Femur (tissue), 1 donor: ENCODE measurements around the gene ZW10.

Source experiments
- DNase-seq: peaks from one replicate; pipeline ENCODE4 v3.0.0-alpha.2; 2017

The ZW10 gene

DNA sequence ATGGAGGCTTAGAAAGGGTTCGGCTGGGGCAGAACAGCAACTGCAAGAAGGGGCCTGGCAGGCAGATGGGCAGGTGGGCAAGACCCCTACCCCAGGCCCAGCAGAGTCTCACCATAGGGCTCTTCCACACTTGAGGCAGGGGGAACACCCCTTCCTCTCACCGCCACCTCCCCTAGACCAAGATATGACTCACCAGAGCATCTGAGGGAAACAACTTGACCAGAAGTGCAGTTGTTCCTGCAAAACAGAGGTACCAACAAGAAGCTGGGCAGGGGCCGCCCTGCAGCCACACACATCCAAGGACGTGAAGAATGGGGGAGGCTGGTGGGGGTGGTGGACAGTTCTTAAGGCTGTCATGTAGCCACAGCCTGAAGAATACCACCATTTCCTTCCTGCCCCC lies 78.3 kb downstream of the ZW10 start:
- no peak for DNase-seq

DNA sequence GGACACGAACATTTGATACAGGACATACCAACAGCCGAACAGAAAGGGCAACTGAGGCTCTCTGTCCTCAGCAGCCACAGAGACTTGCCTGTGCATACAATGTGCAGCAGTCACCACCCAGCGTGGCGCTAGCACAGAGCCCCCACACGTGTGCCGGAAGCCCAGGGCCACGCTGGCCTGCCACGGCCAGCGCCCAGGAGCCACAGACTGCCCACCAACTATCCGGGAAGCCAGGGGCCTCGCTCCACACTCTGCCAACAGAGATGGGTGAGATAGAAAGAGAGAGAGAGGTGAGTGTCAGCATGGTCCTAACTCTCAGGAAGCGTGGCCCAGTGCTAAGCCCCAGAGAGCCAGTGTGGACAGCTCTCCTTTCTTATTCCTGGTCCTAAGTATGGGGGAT lies 79.1 kb downstream of the ZW10 start:
- no peak for DNase-seq

DNA sequence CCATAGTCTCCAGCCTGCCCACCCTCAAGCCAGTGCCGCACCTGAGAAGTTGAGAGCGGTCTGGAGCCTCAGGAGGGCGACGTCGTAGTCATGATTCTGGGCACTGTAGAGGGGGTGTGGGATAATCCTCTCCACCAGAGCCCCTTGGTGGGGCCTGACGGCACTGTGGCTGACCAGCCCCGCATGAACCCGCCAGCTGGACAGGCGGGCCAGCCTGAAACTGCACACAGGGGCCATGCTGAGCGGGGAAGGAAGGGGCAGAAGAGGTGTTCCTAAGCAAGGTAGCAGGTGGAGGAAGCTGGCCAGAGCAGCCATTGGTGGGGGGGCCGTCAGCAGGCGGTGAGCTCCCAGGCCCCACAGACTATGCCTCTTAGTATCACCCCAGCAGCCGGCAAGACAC lies 80.5 kb downstream of the ZW10 start:
- DNase-seq, result no peak

DNA sequence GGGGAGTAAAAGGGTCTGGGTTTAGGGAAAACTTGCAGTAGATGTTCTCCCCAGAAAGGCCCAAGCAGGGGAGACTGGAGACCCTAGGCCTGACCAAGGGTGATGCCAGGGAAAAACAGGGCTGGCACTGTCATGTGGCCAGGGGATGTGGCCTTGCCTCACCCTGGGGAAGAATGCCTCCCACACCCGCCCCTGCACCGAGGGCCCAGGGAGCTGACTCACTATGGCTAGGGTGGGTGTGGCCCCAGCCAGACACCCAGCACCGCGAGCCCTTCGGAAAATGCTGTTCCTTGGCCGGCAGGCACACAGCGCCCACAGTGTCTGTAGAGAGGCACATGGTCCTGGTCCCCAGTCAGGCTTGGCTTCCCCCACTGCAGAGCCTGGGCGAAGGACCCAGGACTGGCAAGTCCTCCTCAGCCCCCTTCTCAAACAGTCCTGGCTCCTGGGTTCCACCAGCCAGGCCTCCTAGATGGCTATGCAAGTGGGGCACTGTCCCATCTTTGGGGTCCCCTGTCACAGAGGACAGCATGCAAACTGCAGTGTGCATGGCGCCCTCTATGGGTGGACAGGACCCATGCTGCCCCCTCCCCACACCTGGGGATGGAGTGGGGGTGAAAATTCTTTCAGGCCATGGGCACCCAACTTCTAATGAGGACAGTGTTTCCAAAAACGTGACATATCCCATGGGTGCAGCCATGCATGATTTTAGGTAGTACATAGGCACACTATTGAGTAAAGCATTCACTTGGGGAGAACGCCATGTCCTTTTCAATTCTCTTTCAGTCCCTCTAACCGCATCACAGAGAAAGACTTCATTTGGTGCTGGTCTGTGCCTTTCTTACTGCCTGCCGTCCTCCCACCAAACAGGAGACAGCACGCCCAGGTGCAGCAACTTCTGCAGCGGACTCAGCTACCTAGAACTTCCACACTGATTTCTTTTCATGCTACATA lies 82.6 kb downstream of the ZW10 start:
- DNase-seq, result peak; percentile 36

DNA sequence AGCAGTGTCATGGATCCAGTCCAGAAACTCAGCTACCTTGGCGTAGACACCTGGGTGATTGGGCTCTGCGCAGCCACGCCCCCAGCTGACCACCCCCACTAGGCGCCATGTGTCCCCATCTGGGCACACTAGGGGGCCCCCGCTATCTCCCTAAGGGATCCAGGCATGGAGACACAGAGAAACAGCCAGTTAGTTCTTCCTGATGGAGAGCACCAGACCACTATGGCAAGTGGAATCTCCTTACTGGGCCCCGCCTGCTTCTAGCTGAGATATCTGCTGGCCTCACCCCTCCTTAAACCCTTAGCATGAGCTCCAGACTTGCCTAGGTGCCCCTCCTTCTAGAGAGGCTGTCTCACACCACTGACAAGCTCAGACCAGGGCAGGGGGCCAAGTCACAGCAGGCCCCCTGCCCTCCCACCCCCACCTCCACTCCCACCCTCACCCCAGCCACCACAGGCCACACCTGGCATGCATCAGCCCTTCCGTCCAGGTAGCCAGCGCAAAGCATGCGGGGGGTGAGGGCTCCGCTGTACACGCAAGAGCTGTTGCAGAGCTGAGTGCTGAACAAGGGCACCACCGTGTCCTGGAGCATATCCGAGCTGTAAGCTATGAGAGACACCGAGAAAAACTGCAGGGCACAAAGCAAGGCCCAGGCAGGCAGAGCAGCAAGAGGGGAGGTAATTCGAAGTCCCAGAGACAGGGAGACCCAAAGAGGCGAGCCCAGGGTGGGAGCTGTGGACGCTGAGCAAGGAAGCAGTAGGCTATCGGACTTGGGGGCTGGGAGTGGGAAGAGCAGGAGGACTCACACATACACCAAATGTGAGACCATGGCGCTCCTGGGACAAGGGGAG lies 83.5 kb downstream of the ZW10 start:
- DNase-seq, result no peak

DNA sequence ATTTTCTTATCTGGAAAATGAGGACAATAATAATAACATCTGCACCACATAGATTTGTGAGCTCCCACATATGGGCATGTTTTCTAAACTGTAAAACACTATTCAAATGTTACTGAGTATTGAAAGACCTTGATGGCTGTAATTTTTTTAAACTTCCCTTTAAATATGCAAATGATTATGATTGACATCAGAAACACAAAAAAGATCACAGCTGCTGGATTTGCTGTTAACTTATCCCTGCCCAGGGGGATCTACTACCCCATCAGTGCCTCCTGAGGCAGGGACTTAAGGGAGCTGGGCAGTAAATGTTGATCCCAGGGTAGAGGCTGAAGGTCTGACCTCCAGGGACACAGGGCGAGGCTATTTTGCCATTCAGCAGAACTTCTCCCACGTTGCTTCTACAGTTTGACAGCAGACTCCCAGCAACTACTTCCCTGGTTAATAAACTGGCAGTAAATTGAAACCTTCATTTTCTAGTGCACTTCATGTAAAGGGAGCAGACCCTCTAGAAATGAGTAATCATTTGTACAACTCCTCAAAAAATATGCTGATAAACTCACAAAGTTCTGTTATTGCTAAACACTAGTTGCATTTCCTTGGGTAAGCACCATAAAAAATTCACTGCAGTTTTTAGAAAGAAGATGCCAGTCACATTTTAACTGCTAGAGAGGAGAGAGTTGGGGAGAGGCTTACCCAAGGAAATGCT lies 87.7 kb downstream of the ZW10 start:
- DNase-seq, result no peak

DNA sequence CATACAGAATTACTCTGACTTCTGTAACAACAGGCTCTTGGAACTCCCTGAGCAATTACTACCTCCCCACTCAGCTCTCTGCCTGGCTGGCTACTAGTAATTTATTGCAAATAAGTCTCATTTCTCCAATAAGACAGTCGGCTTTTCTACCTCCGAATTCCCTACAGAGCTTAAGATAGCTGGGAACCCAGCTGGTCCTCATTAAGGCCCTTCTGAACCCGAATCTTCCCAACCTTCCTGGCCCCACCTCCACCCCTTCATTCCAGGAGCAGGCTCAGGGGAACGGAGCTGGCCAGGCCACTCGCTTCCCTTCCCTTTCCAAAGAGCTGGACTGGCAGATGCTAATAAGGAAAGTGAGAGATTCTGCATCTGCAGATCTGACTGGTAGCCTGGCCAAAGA lies 89.0 kb downstream of the ZW10 start:
- no peak for DNase-seq

DNA sequence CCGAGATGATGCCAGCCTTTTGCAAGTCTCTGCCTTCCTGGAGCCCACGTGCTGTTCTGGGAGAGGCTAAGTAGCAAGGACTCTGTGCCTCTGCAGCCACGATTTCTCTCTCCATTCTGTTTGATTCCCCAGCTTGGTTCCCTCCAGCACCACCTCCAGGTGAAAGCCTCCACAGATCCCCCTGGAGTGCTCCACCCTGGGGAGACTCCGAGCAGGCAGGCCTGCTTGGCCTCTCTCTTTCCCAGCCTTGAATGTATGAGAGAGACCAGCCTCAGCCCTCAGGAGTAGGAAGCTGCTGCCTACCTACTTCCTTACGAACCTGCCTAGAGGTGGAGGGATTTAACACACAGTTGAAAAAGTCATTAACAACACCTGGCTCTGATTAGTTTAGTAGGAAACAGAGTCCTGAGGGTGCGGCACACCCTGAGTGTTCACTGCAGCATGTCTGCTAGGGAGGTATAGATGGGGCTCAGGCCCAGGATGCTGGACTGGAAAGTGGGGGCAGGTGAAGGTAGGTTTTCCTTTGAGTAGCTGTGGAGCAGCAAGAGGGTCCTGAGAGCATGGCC lies 89.9 kb downstream of the ZW10 start:
- DNase-seq, result no peak
